Pancreas (tissue), 10 donors: ENCODE measurements around the gene NPLOC4. TPM values are rescaled to one million over a fixed set of nuclear protein-coding genes. Genes with fewer than 3 reads are reported as not detected.
"Not testable (repeated sequence)": the region's sequence is repeated elsewhere in the genome, so short reads cannot be mapped to it uniquely, and the experiment has no call there.

Experiments
- ATAC-seq, 4 donors: fragments of 200-7000 bp; cut with Tn5 transposase; one replicate each; pipeline versions ENCODE4 v1.8.0 to v1.9.1; 2020; ENCODE audit warnings: mild to moderate bottlenecking in 4 of 4, moderate library complexity in 4 of 4
- DNase-seq, 6 donors: peaks; one replicate each; pipeline ENCODE4 v3.0.0-alpha.2; 2020
- FAIRE-seq: peaks from 2 replicates; lab custom pipeline; 2012; peaks lifted over from hg19 to GRCh38; lab: Jason Lieb, UNC
- H3K27ac ChIP-seq, 4 donors: fragments of 200-600 bp; sonication (generic); 1 replicate in 3 of 4; 2 replicates in 1 of 4; pipeline versions ENCODE4 v1.5.0 to v1.8.0; 2020
- H3K27me3 ChIP-seq, 4 donors: fragments of 200-600 bp; one replicate each; pipeline ENCODE4 v1.8.0; 2021
- H3K36me3 ChIP-seq, 3 donors: fragments of 200-600 bp; sonication (generic) in 1 of 3; one replicate each; pipeline versions ENCODE4 v1.5.0 to v1.8.0; 2020 to 2021
- H3K4me1 ChIP-seq, 3 donors: fragments of 200-600 bp; one replicate each; pipeline ENCODE4 v1.8.0; 2021
- H3K4me3 ChIP-seq, 4 donors: fragments of 200-600 bp; sonication (generic) in 2 of 4; one replicate each; pipeline versions ENCODE4 v1.5.0 to v1.8.0; 2020 to 2021
- H3K9me3 ChIP-seq, 4 donors: fragments of 200-600 bp; one replicate each; pipeline ENCODE4 v1.8.0; 2021
- WGBS, 2 donors: extraction: QIAGEN DNeasy Blood & Tissue Kit; methylation state at CpG; one replicate each; pipeline ENCODE4 v1.1.7; 2013; 5-methylcytosine and 5-hydroxymethylcytosine counted together
- intact Hi-C, 3 donors: fragments of 100-400 bp; cut with DNase I; formaldehyde crosslinking; loops; one replicate each; pipeline versions ENCODE4 v1.11.1 to v1.14.2; 2022
- polyA plus RNA-seq, 2 donors: library from polyadenylated mRNA; stranded (reverse); fragments of 200-250 nt; gene quantifications; one replicate each; pipeline ENCODE4 v1.2.3, GENCODE V29; 2013
- total RNA-seq, 6 donors: library from RNA; stranded (reverse); fragmentation: NEBNext Ultra II Directional in 4 of 6; extraction: Animal tissue kit (Norgen Biotek cat#: 25700) in 4 of 6; gene quantifications; one replicate each; pipeline versions ENCODE4 v1.2.1 to v1.2.4, GENCODE V29; 2021 to 2023
- TF ChIP-seq, protein P1 (sequence below), 4 donors: fragments of 200-600 bp; sonication (generic) in 3 of 4; IDR thresholded peaks; one replicate each; pipeline versions ENCODE4 v1.5.0 to v1.8.0; 2021; ENCODE audit warnings: antibody characterized with exemption in 4 of 4
- donor health status: healthy with polysubstance abuse.
- donor health status: DM: no; HTN: no; CAD: no; lungs with moderate emphysema.
- donor health status: DM: no; HTN: no; CAD: no.
- donor health status: control.
- donor health status: control.
- donor health status: Bipolar disorder and iron deficiency.
- donor health status: DM: yes; HTN: yes; CAD: no.
- donor health status: DM: no; HTN: no; CAD: no.
- donor health status: DM: no; HTN: no; CAD: no.
- donor health status: DM: yes; HTN: yes; CAD: no.

The NPLOC4 gene
- total and polyA plus RNA-seq, 8 donors, result 32.5 to 54.8 (median 35.3) TPM

DNA sequence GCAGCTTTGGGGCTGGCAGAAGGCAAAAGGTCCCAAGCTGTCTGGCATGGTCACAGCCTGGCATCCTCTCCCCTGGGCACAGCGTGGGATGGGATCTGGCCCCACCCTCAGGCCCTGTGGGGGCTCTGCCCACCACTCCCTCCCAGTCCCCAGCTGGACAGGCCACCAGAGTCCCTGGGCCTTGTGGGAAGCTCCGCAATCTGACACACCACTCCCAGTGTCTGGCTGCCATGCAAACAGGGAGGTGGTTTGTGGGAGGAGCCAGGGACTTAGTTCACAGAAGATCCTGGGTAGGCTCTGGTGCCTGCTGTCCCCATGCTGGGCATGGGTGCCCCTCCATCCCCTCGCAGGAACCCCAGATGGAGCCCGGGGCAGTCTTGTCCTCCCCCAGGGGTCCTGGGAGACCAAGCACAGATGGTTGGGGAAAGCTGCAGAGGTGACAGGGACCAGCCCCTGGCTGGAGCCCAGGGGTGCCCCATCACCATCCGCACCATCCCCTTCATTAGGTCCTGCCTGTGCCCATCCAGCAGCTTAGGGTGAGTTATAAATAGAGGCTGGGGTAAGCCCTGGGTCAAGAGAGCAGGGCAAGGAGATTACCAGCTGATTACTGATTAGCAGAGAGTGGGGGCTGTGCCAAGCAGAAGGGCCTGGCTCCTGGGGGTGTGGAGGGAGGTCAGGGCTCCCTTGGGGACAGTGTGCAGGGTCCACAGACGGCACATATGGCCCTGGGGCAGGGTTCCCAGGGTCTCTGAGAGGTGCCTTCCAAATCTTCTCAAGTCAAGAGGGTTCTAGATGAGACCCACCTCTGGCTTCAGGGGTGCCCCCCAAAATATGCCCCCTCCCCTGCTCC lies 102.5 kb downstream of the NPLOC4 start:
- intact Hi-C loops, result loop anchor here in 1 of 3 donors (5.0 kb wide), 1 partner anchor 392 kb away; no protein-coding TSS in a partner anchor
- ATAC-seq (no peak), FAIRE-seq (no peak), DNase-seq (peak in 2 of 6 donors; percentile 42 to 67)
- TF ChIP-seq, protein P1, sequence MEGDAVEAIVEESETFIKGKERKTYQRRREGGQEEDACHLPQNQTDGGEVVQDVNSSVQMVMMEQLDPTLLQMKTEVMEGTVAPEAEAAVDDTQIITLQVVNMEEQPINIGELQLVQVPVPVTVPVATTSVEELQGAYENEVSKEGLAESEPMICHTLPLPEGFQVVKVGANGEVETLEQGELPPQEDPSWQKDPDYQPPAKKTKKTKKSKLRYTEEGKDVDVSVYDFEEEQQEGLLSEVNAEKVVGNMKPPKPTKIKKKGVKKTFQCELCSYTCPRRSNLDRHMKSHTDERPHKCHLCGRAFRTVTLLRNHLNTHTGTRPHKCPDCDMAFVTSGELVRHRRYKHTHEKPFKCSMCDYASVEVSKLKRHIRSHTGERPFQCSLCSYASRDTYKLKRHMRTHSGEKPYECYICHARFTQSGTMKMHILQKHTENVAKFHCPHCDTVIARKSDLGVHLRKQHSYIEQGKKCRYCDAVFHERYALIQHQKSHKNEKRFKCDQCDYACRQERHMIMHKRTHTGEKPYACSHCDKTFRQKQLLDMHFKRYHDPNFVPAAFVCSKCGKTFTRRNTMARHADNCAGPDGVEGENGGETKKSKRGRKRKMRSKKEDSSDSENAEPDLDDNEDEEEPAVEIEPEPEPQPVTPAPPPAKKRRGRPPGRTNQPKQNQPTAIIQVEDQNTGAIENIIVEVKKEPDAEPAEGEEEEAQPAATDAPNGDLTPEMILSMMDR (IDR thresholded peaks at IDR 0.05), result no peak
- 64 to 70% methylated on average over 6 of the region's 6 CpGs for WGBS, 2 donors
- Histone ChIP-seq H3K27me3 (no peaks in the 10 kb centered on the region), H3K4me3 (no peak overlapping the region), H3K4me1 (peaks cover 0 to 17% (median 0%) of the 10 kb centered on the region in 3 donors), H3K36me3 (no peaks in the 10 kb centered on the region), H3K9me3 (no peaks in the 10 kb centered on the region), H3K27ac (no peak overlapping the region)

GRCh38 chr17:81533339-81534141 lies 103.4 kb downstream of the NPLOC4 start:
- no peaks in the 10 kb centered on the region for H3K27me3 ChIP-seq
- peaks cover 0 to 16% (median 0%) of the 10 kb centered on the region in 3 donors for H3K4me1 ChIP-seq
- no peak overlapping the region for H3K4me3 ChIP-seq
- no peak overlapping the region for H3K27ac ChIP-seq
- DNase-seq (peak in 2 of 6 donors; percentile 29 to 65), ATAC-seq (no peak), FAIRE-seq (no peak)
- TF ChIP-seq, protein P1 (IDR thresholded peaks at IDR 0.05), result no peak
- H3K36me3 ChIP-seq, result no peaks in the 10 kb centered on the region
- no peaks in the 10 kb centered on the region for H3K9me3 ChIP-seq
- WGBS, 2 donors, result 79 to 89% methylated on average over 21 of the region's 21 CpGs
- intact Hi-C loops, result no loop called here

DNA sequence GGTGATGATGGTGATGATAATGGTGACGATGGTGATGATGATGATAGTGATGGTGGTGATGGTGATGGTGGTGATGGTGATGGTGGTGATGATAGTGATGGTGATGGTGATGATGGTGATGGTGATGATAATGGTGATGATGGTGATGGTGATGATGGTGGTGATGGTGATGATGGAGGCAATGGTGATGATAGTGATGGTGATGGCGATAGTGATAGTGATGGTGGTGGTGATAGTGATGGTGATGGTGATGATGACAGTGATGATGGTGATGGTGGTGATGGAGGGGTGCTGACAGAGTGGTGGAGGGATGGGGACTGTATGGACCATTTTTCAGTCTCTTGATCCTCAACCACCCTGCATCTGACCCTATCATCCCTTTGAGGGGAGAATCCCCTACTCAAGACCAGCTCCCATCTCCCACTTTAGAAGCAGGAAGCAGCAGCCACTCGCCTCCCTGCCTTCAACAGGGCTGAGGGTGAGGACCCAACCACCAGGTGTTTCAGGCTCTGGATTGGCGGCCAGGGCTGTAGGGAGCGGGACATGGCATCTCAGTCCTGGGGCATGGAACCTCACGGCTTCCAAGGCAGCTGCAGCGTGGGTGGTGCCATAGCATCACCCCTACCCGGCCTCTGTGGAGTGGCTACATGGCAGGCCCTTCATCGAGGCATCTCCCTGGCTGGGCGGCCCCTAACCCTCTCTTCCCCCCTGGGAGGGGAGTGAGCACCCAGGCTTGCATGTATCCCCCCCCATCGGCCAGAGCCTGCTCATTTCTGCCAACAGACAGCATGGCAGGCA lies 104.2 kb downstream of the NPLOC4 start:
- Histone ChIP-seq H3K27ac (no peak overlapping the region), H3K4me3 (no peak overlapping the region), H3K9me3 (no peaks in the 10 kb centered on the region), H3K36me3 (no peaks in the 10 kb centered on the region), H3K4me1 (peaks cover 0 to 12% (median 0%) of the 10 kb centered on the region in 3 donors), H3K27me3 (no peaks in the 10 kb centered on the region)
- no peak for ATAC-seq
- FAIRE-seq, result no peak
- intact Hi-C loops, result no loop called here
- TF ChIP-seq, protein P1 (IDR thresholded peaks at IDR 0.05), result no peak
- DNase-seq, result peak in 2 of 6 donors; percentile 44 to 68
- 92 to 95% methylated on average over 11 of the region's 11 CpGs for WGBS, 2 donors

GRCh38 chr17:81531998-81532404 lies 104.9 kb downstream of the NPLOC4 start:
- H3K4me3 ChIP-seq, intact Hi-C loops, FAIRE-seq, H3K27me3 ChIP-seq, H3K4me1 ChIP-seq, H3K9me3 ChIP-seq, DNase-seq, H3K36me3 ChIP-seq, ATAC-seq, H3K27ac ChIP-seq: not testable (repeated sequence)
- WGBS, 2 donors, result 94 to 97% methylated on average over 3 of the region's 3 CpGs

DNA sequence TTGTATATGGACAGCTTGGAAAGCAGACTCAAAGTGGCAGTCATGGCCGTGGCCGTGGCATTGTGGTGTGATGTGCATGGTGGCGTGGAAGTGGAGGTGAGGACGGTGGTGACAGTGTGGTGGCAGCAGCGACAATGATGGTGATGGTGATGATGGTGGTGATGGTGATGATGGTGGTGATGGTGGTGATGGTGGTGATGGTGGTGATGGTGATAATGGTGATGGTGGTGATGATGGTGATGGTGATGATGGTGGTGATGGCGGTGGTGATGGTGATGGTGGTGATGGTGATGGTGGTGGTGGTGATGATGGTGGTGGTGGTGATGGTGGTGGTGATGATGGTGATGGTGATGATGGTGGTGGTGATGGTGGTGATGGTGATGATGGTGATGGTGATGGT lies 105.9 kb downstream of the NPLOC4 start:
- H3K9me3 ChIP-seq, intact Hi-C loops, H3K27me3 ChIP-seq, FAIRE-seq, H3K36me3 ChIP-seq, H3K27ac ChIP-seq, ATAC-seq, H3K4me1 ChIP-seq, H3K4me3 ChIP-seq: not testable (repeated sequence)
- 79 to 89% methylated on average over 6 of the region's 6 CpGs for WGBS, 2 donors
- peak in 1 of 6 donors; percentile 31 for DNase-seq
